Measurements from ENCODE around the gene ACADM.
"Not testable (repeated sequence)": the region's sequence is repeated elsewhere in the genome, so short reads cannot be mapped to it uniquely, and the experiment has no call there.

The ACADM gene

DNA sequence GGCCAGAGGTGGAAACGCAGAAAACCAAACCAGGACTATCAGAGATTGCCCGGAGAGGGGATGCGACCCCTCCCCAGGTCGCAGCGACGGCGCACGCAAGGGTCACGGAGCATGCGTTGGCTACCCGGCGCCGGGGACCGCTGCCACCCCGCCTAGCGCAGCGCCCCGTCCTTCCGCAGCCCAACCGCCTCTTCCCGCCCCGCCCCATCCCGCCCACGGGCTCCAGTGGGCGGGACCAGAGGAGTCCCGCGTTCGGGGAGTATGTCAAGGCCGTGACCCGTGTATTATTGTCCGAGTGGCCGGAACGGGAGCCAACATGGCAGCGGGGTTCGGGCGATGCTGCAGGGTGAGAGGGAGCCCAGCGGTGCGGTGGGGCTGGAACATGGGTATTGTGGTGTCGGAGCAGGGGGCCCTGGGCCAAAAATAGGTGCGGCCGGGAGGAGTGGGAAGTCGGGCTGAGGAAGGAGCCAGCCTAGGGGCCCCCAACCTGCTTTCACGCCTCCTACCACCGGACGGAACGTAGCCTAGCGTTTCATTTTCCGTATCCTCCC, at the start of gene ACADM:
Gene ACADM, plus strand, starts transcription at position 238 of the 551 bp plus-strand sequence. Its CDS starts 79 bp downstream, at position 317.
- peak; percentile 73 to 80 for DNase-seq

DNA sequence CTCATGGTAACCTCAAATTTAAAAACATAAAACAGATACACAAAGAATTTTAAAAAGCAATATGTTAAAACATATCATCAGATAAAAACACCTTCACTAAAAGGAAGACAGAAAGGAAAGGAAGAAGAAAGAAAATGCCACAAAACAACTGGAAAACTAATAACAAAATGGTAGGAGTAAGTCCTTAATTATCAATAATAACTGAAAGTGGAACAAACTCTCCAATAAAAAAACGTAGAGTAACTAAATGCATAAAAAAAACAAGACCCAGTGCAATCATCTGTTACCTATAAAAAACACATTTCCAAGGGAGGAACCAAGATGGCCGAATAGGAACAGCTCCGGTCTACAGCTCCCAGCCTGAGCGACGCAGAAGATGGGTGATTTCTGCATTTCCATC, 47.1 kb upstream of the ACADM start:
- no peak for DNase-seq

DNA sequence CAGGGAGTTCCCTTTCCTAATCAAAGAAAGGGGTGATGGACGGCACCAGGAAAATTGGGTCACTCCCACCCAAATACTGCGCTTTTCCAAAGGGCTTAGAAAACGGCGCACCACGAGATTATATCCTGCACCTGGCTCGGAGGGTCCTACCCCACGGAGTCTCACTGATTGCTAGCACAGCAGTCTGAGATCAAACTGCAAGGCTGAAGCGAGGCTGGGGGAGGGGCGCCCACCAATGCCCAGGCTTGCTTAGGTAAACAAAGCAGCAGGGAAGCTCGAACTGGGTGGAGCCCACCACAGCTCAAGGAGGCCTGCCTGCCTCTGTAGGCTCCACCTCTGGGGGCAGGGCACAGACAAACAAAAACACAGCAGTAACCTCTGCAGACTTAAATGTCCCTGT, 46.5 kb upstream of the ACADM start:
- DNase-seq = not testable (repeated sequence)

DNA sequence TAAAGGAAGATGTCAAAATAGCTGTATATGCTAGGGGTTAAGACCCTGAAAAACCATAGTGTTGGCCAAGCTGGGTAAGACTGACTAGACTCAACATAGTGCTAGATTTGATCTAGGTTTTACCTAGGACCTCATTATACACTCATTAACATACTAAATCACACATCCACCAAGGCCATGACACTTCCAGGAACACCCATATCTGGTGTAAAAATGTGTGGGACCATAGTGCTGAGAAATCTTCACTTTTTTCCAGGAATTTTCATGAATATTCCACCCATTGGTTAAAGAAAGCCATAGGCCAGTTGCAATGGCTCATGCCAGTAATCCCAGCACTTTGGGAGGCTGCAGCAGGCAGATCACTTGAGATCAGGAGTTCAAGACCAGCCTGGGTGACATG, 34.0 kb upstream of the ACADM start:
- DNase-seq = no peak

DNA sequence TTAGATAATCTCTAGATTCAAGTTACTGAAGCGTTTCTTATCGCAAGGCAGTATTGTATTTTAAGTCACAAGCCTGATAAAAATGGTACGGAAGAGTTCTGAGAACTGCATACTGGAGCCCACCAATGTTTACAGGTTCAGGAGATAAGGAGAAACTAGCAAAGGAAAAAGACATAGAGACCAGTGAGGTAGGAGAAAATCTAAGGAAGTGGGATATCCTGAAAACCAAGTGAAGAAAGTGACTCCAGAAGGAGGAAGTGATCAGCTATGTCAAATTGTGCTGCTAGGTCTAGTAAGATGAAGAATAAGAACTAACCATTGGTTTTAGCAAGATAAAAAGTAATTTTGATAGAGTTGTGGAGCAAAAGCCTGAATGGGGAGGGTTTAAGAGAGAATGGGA, 31.0 kb upstream of the ACADM start:
- no peak for DNase-seq

DNA sequence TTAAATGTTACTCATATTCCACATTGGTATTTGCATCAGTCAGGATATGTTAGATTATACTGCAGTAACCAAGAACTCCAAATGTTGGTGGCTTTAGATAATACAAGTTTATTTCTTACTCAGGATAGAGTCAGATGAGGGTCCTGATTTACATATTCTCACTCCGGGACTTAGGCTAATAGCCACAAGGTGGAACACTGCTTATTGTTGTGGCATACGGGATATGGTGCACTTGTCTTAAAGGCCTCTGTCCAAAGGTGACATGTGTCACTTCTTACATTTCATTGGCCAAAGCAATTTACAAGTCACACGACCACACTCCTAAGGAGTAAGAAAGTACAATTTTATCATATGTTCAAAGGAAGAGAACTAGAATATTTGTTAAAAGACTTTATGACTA, 28.5 kb upstream of the ACADM start:
- no peak for DNase-seq

DNA sequence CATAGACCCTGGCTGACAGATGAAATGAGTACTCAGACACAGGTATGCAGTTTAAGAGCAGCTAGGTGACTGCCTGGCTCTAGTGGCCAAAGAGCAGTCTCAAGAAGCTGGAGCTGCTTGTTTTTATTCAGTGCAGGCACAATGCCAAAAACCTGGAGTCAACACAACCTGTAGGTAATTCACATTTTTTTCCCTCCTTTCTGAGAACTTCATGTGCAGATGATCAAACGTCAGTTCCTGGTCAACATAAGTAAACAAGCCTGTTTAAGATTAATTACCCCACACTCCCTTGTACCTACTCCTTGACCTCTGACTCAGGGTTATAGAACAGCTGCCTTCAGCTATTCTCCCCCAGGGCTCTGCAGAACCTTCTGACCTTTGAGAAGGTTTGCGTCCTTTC, 17.3 kb upstream of the ACADM start:
- DNase-seq = no peak

DNA sequence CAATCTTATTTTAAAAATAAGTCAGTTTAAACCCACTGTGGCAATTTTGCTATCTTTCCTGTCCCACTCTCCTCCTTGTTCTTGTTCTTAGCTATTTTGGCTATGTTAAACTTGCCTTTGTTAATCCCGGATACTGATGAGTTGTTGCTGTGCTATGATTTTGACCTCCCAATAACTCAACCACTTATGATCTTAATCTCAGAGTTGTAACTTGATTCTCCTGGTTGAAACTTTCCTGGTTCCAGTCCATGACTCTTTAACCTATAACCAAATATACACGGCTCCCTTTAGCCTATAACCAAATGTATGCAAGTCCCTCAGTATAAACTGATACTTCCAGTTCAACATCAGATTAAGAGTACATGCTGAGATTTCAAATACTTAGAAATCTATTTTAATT, 15.6 kb upstream of the ACADM start:
- no peak for DNase-seq

DNA sequence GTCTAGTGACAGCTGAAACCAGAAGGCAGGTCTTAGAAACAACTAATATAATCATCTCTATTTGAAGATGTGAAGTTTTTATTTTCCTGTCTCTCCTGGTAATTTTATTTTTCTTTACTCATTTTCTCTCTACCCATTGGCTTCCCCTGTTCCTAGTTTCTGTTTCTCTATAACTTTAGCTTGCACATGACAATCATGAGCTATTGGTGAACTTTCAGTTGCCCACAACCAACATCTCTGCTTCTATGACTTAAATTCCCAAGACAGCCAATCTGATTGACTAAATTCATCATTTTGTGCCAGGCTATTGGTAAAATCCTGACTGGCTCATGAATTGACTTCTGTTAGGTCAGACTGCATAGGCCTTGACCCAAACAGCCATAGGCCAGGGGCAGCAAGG, 13.7 kb upstream of the ACADM start:
- DNase-seq = no peak

DNA sequence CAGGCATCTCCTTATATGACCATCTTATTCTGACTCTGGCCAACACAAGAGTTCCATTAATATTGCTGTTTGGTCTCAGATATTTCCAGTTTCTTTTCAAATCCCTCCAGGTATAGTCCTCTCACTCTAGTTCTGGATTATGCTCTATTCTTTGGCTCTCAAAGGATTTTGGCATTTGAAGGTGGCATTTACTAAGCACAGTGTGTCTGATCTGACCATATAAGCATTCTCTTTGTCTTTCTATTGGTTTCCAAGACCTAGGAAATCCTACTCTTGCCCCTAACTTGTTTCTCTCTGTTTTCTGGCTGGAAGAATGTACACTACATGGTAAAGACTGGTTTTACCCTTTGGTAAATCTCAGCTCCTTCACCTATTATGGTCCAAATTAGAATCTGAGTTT, 12.7 kb upstream of the ACADM start:
- DNase-seq = no peak

DNA sequence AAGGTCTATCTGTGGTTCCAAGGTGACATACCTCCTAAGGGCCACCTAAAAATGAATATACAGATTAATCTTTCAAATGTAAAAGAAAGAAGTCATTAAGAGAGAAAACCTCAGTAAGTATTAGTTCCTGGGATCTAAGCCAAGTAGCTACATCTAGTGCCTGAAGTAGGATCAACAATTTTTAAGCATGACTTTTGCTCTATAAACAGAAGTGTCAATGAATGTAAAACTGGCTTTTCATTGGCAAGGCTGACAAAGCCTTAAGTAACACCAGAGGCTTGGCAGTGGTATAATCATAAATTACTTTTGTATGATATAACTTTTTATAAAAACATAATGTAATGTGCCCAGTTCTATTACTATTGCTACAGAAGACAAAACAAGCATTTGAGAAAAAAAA, 12.2 kb upstream of the ACADM start:
- no peak for DNase-seq

DNA sequence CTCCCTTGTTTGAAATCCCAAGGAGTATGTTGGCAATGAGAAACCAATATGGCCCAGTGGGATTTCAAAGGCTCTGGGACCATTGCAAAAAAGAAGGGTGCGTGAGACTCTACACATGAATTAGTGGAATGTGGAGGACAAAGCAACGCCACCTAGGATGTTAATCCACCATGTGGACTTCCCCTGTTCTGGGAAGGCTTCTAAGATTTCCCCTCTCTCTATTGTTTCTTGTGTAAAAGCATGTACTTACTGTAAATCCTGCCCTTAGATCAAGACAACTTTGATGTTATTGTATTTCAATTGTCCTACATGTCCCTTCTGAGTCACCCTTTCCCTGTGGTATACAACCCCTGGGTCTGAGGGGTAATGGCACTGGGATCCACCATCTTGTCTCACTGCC, 4.7 kb upstream of the ACADM start:
- no peak for DNase-seq

DNA sequence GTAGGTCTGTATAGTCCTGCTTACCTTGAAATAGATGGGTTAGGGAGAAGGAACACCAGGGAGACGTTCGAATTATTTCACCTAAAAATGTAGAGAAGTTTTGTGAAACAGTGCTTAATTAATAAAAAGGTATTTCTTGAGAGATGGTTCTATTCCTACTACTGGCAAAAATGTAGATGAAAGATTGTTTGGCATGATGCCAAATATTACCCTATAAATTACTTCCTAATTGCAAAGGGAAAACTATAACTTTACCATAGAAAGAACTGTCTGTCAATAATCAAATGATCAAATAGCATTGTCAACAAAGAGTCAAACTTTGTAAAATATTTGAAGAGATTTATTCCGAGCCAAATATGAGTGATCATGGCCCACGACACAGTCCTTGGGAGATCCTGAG, 4.2 kb upstream of the ACADM start:
- no peak for DNase-seq

DNA sequence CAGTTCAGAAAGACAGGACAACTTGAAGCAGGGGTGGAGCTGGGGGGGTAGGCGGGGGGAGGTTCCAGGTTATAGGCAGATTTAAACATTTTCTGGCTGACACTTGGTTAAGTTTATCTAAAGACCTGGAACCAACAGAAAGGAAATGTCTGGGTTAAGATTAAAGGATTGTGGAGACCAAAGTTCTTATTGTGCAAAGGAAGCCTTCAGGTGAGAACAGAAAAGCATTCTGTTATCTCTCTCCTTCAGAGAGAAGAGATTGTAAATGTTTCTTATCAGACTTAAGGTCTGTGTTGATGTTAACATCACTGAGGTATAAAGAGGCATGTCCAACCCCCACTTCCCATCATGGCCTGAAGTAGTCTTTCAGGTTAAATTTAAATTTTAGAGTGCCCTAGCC, 3.7 kb upstream of the ACADM start:
- DNase-seq = no peak

DNA sequence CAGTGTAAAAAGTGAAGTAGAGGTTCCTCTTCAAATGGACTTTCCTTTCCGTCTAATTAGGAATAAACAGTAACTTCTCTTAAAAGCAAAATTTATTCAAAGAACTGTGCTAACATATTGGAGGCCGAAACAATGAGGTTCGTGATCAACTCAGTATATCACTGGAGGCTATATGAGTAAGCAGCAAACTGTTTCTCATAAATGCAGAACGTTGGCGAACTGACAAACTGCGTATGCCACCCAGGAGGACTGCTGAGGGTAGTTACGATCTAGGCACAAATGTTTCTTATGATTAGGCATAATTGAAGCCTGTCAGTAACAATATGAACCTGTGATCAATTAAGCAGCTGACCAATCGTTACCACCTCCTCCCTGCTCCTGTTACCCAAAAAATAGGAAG, 2.3 kb upstream of the ACADM start:
- DNase-seq = not testable (repeated sequence)

DNA sequence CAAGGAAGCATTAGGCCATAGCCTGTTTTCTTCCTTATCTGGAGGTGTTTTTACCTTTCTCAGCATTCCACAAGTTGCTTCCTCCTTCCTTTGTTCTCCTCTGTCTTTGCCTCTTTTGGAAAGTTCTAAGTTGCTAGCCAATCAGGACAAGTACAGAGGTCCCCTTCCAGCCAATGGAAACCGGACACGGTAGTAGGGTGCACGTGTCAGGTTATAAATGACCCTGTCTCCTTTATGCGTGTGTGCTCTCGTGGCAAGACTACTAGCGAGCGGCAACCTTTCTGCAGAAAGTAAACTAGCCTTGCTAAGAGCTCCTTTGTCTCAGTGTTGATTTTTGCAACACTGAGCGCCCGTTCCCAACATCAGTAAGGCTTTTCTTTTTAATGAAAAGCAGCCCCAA, 1.5 kb upstream of the ACADM start:
- no peak for DNase-seq

DNA sequence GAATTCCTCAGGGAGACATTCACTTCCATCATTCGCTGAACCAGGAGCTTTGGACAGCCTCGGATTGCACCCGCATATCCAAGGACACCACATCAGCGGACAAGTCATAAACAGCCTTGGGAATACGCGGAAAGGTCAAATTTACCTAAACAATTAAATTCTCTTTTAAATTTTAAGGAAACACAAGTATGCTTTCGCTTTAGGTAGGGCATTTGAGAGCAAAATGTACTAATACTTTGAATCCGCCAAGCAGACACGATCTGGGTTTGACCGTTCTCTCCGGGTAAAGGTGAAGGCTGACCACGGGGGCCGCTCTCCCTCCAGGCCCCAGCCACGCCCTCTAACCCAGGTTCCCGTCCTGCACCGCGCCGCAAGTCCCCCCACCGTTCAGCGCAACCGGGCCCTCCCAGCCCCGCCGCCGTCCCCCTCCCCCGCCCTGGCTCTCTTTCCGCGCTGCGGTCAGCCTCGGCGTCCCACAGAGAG, 479 bp upstream of the ACADM start:
- DNase-seq = peak; percentile 71 to 81

DNA sequence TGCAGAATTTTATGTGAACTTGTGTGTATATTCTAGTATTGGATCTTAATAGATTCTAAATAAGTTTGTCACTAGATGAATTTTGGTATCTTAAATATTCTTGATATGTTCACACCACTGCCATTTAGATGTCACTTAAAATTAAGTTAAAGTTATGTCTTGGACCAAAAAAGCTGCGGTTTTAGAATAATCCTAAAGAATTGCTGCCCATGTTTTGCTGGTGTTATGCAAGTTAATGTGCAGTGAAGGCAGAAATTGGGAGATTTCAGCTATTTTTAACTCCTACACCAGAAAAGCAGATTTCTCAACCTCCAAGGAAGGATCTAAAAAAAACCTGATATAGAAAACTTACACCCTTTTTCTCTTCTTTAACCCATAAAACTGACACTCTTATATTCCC, 757 bp downstream of the ACADM start:
- DNase-seq = no peak

DNA sequence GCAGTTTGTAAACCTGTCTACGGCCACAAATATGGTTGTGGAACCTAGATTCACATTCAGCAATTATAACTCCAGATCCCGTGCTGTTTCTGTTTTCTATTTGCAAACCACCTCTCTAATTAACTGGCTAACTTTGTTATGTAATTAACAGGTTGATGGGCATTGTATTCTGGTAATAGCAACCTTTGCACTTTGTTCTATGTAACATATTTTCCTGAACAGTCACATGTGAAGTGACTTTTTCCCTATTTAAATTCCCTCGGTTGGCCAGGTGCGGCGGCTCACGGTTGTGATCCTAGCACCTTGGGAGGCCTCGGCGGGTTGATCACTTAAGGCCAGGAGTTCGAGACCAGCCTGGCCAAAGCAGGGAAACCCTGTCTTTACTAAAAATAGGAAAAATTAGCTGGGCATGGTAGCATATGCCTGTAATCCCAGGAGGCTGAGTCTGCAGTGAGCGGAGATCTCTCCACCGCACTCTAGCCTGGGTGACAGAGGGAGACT, 1.4 kb downstream of the ACADM start:
- DNase-seq = peak in 1 of 2 experiments; percentile 16

DNA sequence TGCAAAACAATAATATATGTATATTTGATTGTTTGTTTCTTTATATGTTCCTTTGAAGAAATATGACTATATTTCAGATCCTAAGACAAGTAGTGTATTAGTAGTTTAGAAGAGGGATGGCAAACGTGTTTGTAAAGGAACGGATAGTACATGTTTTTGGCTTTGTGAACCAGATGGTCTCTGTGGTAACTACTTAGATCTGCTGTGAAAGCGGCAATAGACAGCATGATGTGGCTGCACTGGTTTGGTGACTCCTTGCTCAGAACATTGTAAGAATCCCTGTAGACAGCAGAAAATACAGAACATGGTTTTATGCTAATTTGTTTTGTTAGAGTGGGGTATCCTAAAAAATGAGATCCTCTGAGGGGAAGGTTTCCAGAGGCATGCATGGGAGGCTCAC, 3.1 kb downstream of the ACADM start:
- DNase-seq = no peak

DNA sequence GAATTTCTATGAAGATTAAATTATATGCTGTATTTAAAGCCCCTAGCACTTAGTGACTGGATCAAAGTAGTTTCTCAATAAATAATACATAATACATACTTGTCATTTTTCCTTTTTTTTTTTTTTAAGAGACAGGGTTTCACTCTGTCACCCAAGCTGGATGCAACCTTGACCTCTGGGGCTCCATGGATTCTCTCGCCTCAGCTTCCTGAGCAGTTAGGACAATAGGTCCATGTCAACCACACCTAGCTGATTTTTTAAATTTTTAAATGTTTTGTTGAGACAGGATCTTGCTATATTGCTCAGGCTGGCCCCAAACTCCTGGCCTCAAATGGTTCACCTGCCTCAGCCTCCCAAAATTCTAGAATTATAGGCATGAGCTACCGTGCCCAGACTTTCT, 5.9 kb downstream of the ACADM start:
- no peak for DNase-seq

DNA sequence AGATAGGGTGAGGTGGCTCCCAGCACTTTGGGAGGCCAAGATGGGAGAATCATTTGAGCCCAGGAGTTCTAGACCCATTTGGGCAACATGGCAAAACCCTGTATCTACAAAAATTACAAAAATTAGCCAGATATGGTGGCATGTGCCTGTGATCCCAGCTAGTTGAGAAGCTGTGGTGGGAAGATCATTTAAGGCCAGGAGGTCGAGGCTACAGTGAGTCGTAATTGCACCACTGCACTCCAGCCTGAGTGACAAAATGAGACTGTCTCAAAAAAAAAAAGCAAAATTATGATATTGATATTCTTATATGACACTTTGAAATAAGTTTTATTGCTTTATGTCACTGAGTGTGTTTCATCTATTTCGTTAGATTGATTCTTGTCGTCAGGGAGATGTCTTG, 7.4 kb downstream of the ACADM start:
- DNase-seq = no peak

DNA sequence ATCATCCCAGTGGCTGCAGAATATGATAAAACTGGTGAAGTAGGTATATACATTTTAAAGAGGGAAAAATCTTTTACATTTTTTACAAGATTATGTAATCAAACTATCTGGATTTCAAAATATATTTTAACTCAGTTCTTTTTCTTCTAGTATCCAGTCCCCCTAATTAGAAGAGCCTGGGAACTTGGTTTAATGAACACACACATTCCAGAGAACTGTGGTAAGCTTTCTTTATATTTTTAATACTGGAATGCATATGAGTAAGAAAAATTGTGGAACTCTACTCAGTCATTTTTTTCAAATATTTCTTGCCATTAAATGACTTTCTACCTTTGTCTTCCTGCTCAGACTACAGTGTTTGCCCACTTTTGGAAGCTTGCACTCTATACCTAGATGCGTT, 8.2 kb downstream of the ACADM start:
- DNase-seq = no peak

DNA sequence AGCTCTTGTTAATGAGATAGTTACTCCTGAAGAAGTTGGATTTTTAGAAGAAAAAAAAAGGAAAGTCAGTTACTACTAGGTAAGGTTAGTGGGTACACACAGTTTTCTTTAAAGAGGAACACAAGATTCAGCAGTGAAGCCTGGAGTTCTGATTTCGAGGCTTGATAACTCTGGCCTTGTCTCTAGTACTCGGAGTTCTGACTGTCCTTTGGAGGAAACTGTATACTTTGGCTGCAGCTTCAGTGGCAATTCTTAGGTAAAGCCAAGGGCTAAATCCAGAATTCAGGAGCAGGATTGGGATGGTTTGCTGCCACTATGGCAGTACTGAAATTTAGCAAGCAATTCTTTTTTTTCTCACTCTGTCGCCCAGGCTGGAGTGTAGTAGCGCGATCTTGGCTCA, 9.2 kb downstream of the ACADM start:
- DNase-seq = no peak

DNA sequence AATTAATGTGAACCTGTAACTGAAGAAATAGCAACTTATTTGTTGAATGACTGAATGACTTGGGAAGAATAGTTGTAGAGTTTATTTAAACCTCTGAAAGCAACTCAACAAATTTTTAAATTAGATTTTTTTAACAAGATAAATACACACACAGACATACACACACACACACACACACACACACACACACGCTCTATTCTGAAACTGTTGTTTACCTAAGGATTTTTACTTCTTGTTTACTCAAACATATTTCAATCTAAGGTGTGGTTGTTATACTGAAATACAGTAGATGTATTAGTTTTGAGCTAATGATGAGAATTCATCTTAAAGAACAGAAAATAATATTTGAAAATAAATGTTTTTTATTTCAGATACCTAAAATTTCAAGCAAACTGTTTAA, 11.5 kb downstream of the ACADM start:
- no peak for DNase-seq
